ENCODE results near the gene RPH3AL. TPM values are rescaled to one million over a fixed set of nuclear protein-coding genes. Genes with fewer than 3 reads are reported as not detected.

The RPH3AL gene
- total and polyA plus RNA-seq, 2 of the 8 experiments (the other 6 are each of a cell fraction or from before 2014, with no cell fraction given), result 5.6 to 5.8 TPM

GRCh38 chr17:248337-249235 is 104.0 kb downstream of the RPH3AL start (continued):
- no peak for TF ChIP-seq ATF3 (IDR thresholded peaks at IDR 0.05; ENCODE audit: insufficient read depth, low read depth, low read length)

Data from H1 (cell line).